ENCODE measurements around the gene MMP2. TPM values are rescaled to one million over a fixed set of nuclear protein-coding genes. Genes with fewer than 3 reads are reported as not detected.

Gene MMP2
- total and polyA plus RNA-seq, 2 experiments from 2014 or later = 128 to 196 TPM

GRCh38 chr16:55489119-55489955 is 10.3 kb downstream of the MMP2 start:
- TF ChIP-seq EZH2 (IDR thresholded peaks at IDR 0.05; ENCODE audit: borderline replicate concordance) (no peak), CTCF (IDR thresholded peaks at IDR 0.05; ENCODE audit: poor library complexity) (no peak), EZH2phosphoT487 (IDR thresholded peaks at IDR 0.05; ENCODE audit: low read depth, severe bottlenecking, unreplicated experiment) (no peak)
- DNase-seq (ENCODE audit: low spot score) = no peak
- H3K79me2 ChIP-seq = no peaks in the 10 kb centered on the region
- no peaks in the 10 kb centered on the region for H3K27me3 ChIP-seq
- no peaks in the 10 kb centered on the region for H3K36me3 ChIP-seq (replicated peaks; ENCODE audit: insufficient read depth, low read depth)
- H3K4me2 ChIP-seq = no peak overlapping the region
- H4K20me1 ChIP-seq (ENCODE audit: insufficient read depth, poor library complexity, severe bottlenecking) = no peaks in the 10 kb centered on the region
- 98% methylated on average over 14 of the region's 14 CpGs for WGBS (ENCODE audit: low lambda C conversion rate, missing lambda C conversion rate)
- peaks cover 10% of the 10 kb centered on the region for H3K4me1 ChIP-seq (ENCODE audit: insufficient read depth)
- H3K9me3 ChIP-seq (ENCODE audit: low read depth) = no peaks in the 10 kb centered on the region
- H3K4me3 ChIP-seq = no peak overlapping the region
- H2AFZ ChIP-seq = no peak overlapping the region
- H3K9me2 ChIP-seq (replicated peaks; ENCODE audit: insufficient read depth) = no peaks in the 10 kb centered on the region
- no peak overlapping the region for H3K27ac ChIP-seq

- H3K79me2 ChIP-seq = no peaks in the 10 kb centered on the region
- H3K4me3 ChIP-seq = no peak overlapping the region
- H3K36me3 ChIP-seq (replicated peaks; ENCODE audit: insufficient read depth, low read depth) = no peaks in the 10 kb centered on the region
- 98% methylated on average over 2 of the region's 2 CpGs for WGBS (ENCODE audit: low lambda C conversion rate, missing lambda C conversion rate)
- TF ChIP-seq CTCF (IDR thresholded peaks at IDR 0.05; ENCODE audit: poor library complexity) (no peak), EZH2 (IDR thresholded peaks at IDR 0.05; ENCODE audit: borderline replicate concordance) (no peak), EZH2phosphoT487 (IDR thresholded peaks at IDR 0.05; ENCODE audit: low read depth, severe bottlenecking, unreplicated experiment) (no peak)
- H3K9me2 ChIP-seq (replicated peaks; ENCODE audit: insufficient read depth) = no peaks in the 10 kb centered on the region
- H3K9me3 ChIP-seq (ENCODE audit: low read depth) = no peaks in the 10 kb centered on the region
- no peaks in the 10 kb centered on the region for H4K20me1 ChIP-seq (ENCODE audit: insufficient read depth, poor library complexity, severe bottlenecking)
- H2AFZ ChIP-seq = no peak overlapping the region
- no peak overlapping the region for H3K27ac ChIP-seq
- no peak overlapping the region for H3K4me2 ChIP-seq
- no peak for DNase-seq (ENCODE audit: low spot score)
- peaks cover 10% of the 10 kb centered on the region for H3K4me1 ChIP-seq (ENCODE audit: insufficient read depth)
- H3K27me3 ChIP-seq = no peaks in the 10 kb centered on the region
These were observed 10.9 kb downstream of the MMP2 start for GRCh38 chr16:55489956-55490265.

- DNase-seq (ENCODE audit: low spot score) = no peak
- Histone ChIP-seq H3K9me3 (ENCODE audit: low read depth) (no peaks in the 10 kb centered on the region), H3K36me3 (replicated peaks; ENCODE audit: insufficient read depth, low read depth) (no peaks in the 10 kb centered on the region), H3K4me2 (no peak overlapping the region), H4K20me1 (ENCODE audit: insufficient read depth, poor library complexity, severe bottlenecking) (no peaks in the 10 kb centered on the region), H2AFZ (no peak overlapping the region), H3K27ac (no peak overlapping the region), H3K4me1 (ENCODE audit: insufficient read depth) (peaks cover 11% of the 10 kb centered on the region), H3K27me3 (no peaks in the 10 kb centered on the region), H3K9me2 (replicated peaks; ENCODE audit: insufficient read depth) (no peaks in the 10 kb centered on the region), H3K79me2 (no peaks in the 10 kb centered on the region), H3K4me3 (no peak overlapping the region)
- TF ChIP-seq EZH2 (IDR thresholded peaks at IDR 0.05; ENCODE audit: borderline replicate concordance) (no peak), CTCF (IDR thresholded peaks at IDR 0.05; ENCODE audit: poor library complexity) (no peak), EZH2phosphoT487 (IDR thresholded peaks at IDR 0.05; ENCODE audit: low read depth, severe bottlenecking, unreplicated experiment) (no peak)
- WGBS (ENCODE audit: low lambda C conversion rate, missing lambda C conversion rate) = 96% methylated on average over 2 of the region's 2 CpGs
These were observed 11.3 kb downstream of the MMP2 start for GRCh38 chr16:55490301-55490700.
